ENCODE results near the gene AGPAT1.

Gene AGPAT1

GRCh38 chr6:32181148-32181702 is 5.3 kb upstream of the AGPAT1 start:
- TF ChIP-seq CTCF (IDR thresholded peaks at IDR 0.05; ENCODE audit: extremely low read depth, missing control alignments), result no peak
- DNase-seq (ENCODE audit: low spot score), result no peak

GRCh38 chr6:32179766-32180405 is 4.0 kb upstream of the AGPAT1 start:
- TF ChIP-seq CTCF (IDR thresholded peaks at IDR 0.05; ENCODE audit: extremely low read depth, missing control alignments), result no peak
- no peak for DNase-seq (ENCODE audit: low spot score)

- no peak for TF ChIP-seq CTCF (IDR thresholded peaks at IDR 0.05; ENCODE audit: extremely low read depth, missing control alignments)
- DNase-seq (ENCODE audit: low spot score), result no peak
Observed at GRCh38 chr6:32178547-32179440, 2.9 kb upstream of the AGPAT1 start.

- DNase-seq (ENCODE audit: low spot score), result peak; percentile 92
- no peak for TF ChIP-seq CTCF (IDR thresholded peaks at IDR 0.05; ENCODE audit: extremely low read depth, missing control alignments)
Observed at GRCh38 chr6:32177788-32178546, 2.1 kb upstream of the AGPAT1 start, which contains the start of gene RNF5. Gene RNF5, plus strand, starts transcription at chr6:32178405. Its CDS starts 107 bp downstream, at chr6:32178512.

GRCh38 chr6:32177183-32177787 is 1.4 kb upstream of the AGPAT1 start:
- DNase-seq (ENCODE audit: low spot score), result no peak
- TF ChIP-seq CTCF (IDR thresholded peaks at IDR 0.05; ENCODE audit: extremely low read depth, missing control alignments), result no peak

- DNase-seq (ENCODE audit: low spot score), result no peak
- no peak for TF ChIP-seq CTCF (IDR thresholded peaks at IDR 0.05; ENCODE audit: extremely low read depth, missing control alignments)
Observed at GRCh38 chr6:32176476-32177182, 745 bp upstream of the AGPAT1 start.

Measured in GM20000 (cell line).